Astrocyte (in vitro differentiated cells and primary cell): Measurements from ENCODE around the gene SF3A2. TPM values are rescaled to one million over a fixed set of nuclear protein-coding genes. Genes with fewer than 3 reads are reported as not detected.

ENCODE experiments used
- DNase-seq: peaks from one replicate; pipeline ENCODE4 v3.0.0-alpha.2; 2010; ENCODE audit warnings: low read depth
- FAIRE-seq: peaks from 2 replicates; lab custom pipeline; 2011; peaks lifted over from hg19 to GRCh38; lab: Jason Lieb, UNC
- H2AFZ ChIP-seq: 2 replicates; pipeline ENCODE4 v1.6.0; 2012; ENCODE audit warnings: low read depth, low read length, inconsistent platforms
- H3K27ac ChIP-seq: 2 replicates; pipeline ENCODE4 v1.5.1; 2011; ENCODE audit warnings: low read depth, low read length, inconsistent platforms
- H3K27me3 ChIP-seq: 2 replicates; pipeline ENCODE4 v1.6.0; 2011; ENCODE audit warnings: low read length, inconsistent platforms; ENCODE audit not compliant: insufficient read depth
- H3K36me3 ChIP-seq: 2 replicates; pipeline ENCODE4 v1.5.1; 2011; ENCODE audit warnings: low read length, inconsistent platforms; ENCODE audit not compliant: insufficient read depth
- H3K4me1 ChIP-seq: 2 replicates; pipeline ENCODE4 v1.5.1; 2011; ENCODE audit warnings: low read length, inconsistent platforms; ENCODE audit not compliant: insufficient read depth
- H3K4me2 ChIP-seq: 2 replicates; pipeline ENCODE4 v1.6.0; 2012; ENCODE audit warnings: low read length, inconsistent platforms
- H3K4me3 ChIP-seq: 2 replicates; pipeline ENCODE4 v1.5.1; 2011; ENCODE audit warnings: low read depth, mild to moderate bottlenecking, low read length, inconsistent platforms; ENCODE audit not compliant: insufficient read depth
- H3K79me2 ChIP-seq: 2 replicates; pipeline ENCODE4 v1.6.0; 2012; ENCODE audit warnings: mild to moderate bottlenecking, low read length, inconsistent platforms; ENCODE audit not compliant: insufficient read depth
- H3K9ac ChIP-seq: 2 replicates; pipeline ENCODE4 v1.6.0; 2012; ENCODE audit warnings: mild to moderate bottlenecking, low read length, inconsistent platforms
- H3K9me3 ChIP-seq: 2 replicates; pipeline ENCODE4 v1.5.1; 2012; ENCODE audit warnings: low read depth, mild to moderate bottlenecking, low read length, inconsistent platforms; ENCODE audit not compliant: insufficient read depth
- H4K20me1 ChIP-seq: 2 replicates; pipeline ENCODE4 v1.6.0; 2012; ENCODE audit warnings: low read length, inconsistent platforms; ENCODE audit not compliant: insufficient read depth
- H3K27ac Mint-ChIP-seq: one replicate; pipeline ENCODE4 v1.8.0; 2021; ENCODE audit warnings: mild to moderate bottlenecking, mixed read lengths; ENCODE audit not compliant: unreplicated experiment
- H3K27me3 Mint-ChIP-seq: one replicate; pipeline ENCODE4 v1.8.0; 2021; ENCODE audit warnings: low read depth, mixed read lengths; ENCODE audit not compliant: unreplicated experiment
- H3K36me3 Mint-ChIP-seq: one replicate; pipeline ENCODE4 v1.8.0; 2021; ENCODE audit warnings: low read depth, mixed read lengths; ENCODE audit not compliant: unreplicated experiment
- H3K4me1 Mint-ChIP-seq: one replicate; pipeline ENCODE4 v1.8.0; 2021; ENCODE audit warnings: low read depth, mixed read lengths; ENCODE audit not compliant: unreplicated experiment
- H3K4me3 Mint-ChIP-seq: one replicate; pipeline ENCODE4 v1.8.0; 2021; ENCODE audit warnings: mild to moderate bottlenecking, moderate library complexity, mixed read lengths; ENCODE audit not compliant: unreplicated experiment
- H3K9me3 Mint-ChIP-seq: one replicate; pipeline ENCODE4 v1.8.0; 2021; ENCODE audit warnings: mild to moderate bottlenecking, mixed read lengths; ENCODE audit not compliant: unreplicated experiment
- EZH2 ChIP-seq: IDR thresholded peaks from 2 replicates; pipeline ENCODE4 v1.6.1; 2012; ENCODE audit warnings: mild to moderate bottlenecking, low read length, inconsistent platforms; ENCODE audit not compliant: insufficient read depth
- total RNA-seq: library from RNA; stranded (reverse); gene quantifications from 2 replicates; pipeline ENCODE4 v1.2.1, GENCODE V29; 2021
- TF ChIP-seq, protein P1 (sequence below): IDR thresholded peaks from 2 replicates; pipeline ENCODE4 v1.5.1; 2011; ENCODE audit warnings: low read depth, mild to moderate bottlenecking, inconsistent platforms, low read length, moderate library complexity; ENCODE audit not compliant: insufficient read depth

The SF3A2 gene
- total RNA-seq, 1 donor from 2014 or later, result 83.2 TPM

DNA sequence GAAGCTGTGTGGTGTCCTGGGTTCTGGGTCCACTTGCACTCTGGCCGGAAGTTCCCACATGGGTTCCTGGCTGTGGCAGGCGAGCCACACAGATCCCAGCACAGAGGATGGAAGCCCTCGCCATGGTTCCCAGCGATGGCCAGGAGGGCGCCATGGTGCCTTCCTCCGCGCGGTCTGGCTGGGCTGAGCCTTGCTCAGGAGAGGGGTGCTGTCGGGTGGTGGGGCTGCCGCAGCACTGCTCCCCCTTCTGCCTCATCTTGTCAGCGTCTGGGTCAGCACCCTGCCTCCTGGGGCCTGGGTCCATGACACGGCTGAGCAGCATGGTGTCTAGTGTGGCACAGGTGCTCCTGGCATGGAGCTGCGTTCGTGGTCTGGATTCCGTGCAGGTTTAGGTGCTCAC, 39.4 kb upstream of the SF3A2 start:
- no peak overlapping the region for H3K4me2 ChIP-seq
- FAIRE-seq (no peak), DNase-seq (no peak)
- Mint-ChIP-seq H3K36me3 (peaks cover 17% of the 10 kb centered on the region), H3K4me1 (no peaks in the 10 kb centered on the region), H3K4me3 (no peak overlapping the region), H3K27ac (no peak overlapping the region), H3K9me3 (no peaks in the 10 kb centered on the region), H3K27me3 (no peaks in the 10 kb centered on the region)
- H3K27ac ChIP-seq, result no peak overlapping the region
- H2AFZ ChIP-seq, result no peak overlapping the region
- no peak for TF ChIP-seq EZH2
- TF ChIP-seq, protein P1, sequence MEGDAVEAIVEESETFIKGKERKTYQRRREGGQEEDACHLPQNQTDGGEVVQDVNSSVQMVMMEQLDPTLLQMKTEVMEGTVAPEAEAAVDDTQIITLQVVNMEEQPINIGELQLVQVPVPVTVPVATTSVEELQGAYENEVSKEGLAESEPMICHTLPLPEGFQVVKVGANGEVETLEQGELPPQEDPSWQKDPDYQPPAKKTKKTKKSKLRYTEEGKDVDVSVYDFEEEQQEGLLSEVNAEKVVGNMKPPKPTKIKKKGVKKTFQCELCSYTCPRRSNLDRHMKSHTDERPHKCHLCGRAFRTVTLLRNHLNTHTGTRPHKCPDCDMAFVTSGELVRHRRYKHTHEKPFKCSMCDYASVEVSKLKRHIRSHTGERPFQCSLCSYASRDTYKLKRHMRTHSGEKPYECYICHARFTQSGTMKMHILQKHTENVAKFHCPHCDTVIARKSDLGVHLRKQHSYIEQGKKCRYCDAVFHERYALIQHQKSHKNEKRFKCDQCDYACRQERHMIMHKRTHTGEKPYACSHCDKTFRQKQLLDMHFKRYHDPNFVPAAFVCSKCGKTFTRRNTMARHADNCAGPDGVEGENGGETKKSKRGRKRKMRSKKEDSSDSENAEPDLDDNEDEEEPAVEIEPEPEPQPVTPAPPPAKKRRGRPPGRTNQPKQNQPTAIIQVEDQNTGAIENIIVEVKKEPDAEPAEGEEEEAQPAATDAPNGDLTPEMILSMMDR, result no peak
- peaks cover 70% of the 10 kb centered on the region for H4K20me1 ChIP-seq
- no peaks in the 10 kb centered on the region for H3K9me3 ChIP-seq
- no peak overlapping the region for H3K9ac ChIP-seq
- peaks cover 85% of the 10 kb centered on the region for H3K79me2 ChIP-seq
- peaks cover 3% of the 10 kb centered on the region for H3K36me3 ChIP-seq
- H3K4me1 ChIP-seq, result peaks cover 9% of the 10 kb centered on the region
- no peak overlapping the region for H3K4me3 ChIP-seq
- no peaks in the 10 kb centered on the region for H3K27me3 ChIP-seq

DNA sequence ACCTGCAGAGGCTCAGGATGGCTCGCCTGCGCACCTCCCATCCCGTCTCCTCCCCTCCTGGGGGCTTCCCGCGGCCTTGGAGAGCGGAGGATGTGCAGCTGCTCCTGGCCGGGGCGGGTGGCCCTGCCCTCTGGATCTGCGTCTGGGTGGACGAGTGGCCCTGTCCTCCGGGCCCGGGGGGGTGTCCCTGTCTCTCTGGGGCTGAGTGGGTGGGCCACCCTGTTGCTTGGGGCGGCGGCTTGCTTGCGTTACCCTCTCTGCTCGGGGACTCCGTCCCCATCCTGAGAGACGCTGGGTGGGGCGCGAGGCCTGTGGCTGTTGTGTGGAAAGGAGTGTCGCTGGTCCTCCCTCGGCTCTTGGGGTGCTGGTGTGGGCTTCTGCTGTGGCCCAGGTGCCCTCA, 38.3 kb upstream of the SF3A2 start:
- FAIRE-seq (no peak), DNase-seq (no peak)
- no peak overlapping the region for H3K9ac ChIP-seq
- TF ChIP-seq, protein P1, result no peak
- peaks cover 9% of the 10 kb centered on the region for H3K4me1 ChIP-seq
- H4K20me1 ChIP-seq, result peaks cover 74% of the 10 kb centered on the region
- no peaks in the 10 kb centered on the region for H3K27me3 ChIP-seq
- no peaks in the 10 kb centered on the region for H3K9me3 ChIP-seq
- peaks cover 4% of the 10 kb centered on the region for H3K36me3 ChIP-seq
- Mint-ChIP-seq H3K4me1 (no peaks in the 10 kb centered on the region), H3K27me3 (no peaks in the 10 kb centered on the region), H3K4me3 (no peak overlapping the region), H3K9me3 (no peaks in the 10 kb centered on the region), H3K36me3 (peaks cover 15% of the 10 kb centered on the region), H3K27ac (peak overlapping the region; percentile 34)
- H2AFZ ChIP-seq, result no peak overlapping the region
- H3K79me2 ChIP-seq, result peaks cover 81% of the 10 kb centered on the region
- no peak overlapping the region for H3K27ac ChIP-seq
- no peak overlapping the region for H3K4me3 ChIP-seq
- no peak overlapping the region for H3K4me2 ChIP-seq

DNA sequence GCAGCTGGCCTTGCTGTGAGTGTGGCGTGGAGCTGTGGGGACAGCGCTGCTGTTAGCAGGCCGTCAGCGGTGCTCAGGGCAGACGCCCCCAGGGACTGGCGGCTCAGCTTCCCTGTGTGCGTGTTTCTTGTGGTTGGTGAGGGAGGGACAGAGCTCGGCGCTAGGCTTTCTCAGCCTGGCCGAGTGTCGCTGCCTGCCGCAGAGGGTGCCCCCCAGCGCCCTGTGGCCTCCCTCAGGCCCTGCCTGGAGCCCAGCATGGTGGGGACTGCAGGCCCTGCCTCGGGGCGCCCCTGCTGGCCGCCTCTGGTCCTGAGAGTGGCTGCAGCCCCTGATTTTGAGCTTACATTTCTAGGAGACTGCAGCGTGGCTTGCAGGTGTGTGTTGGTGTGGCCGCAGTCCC, 37.4 kb upstream of the SF3A2 start:
- Mint-ChIP-seq H3K36me3 (peaks cover 14% of the 10 kb centered on the region), H3K9me3 (no peaks in the 10 kb centered on the region), H3K4me1 (no peaks in the 10 kb centered on the region), H3K4me3 (peak overlapping the region; percentile 22), H3K27ac (no peak overlapping the region), H3K27me3 (no peaks in the 10 kb centered on the region)
- Histone ChIP-seq H3K4me3 (no peak overlapping the region), H3K4me1 (peaks cover 9% of the 10 kb centered on the region), H3K4me2 (no peak overlapping the region), H4K20me1 (peaks cover 83% of the 10 kb centered on the region), H3K36me3 (peaks cover 3% of the 10 kb centered on the region), H2AFZ (no peak overlapping the region), H3K79me2 (peaks cover 86% of the 10 kb centered on the region), H3K27me3 (no peaks in the 10 kb centered on the region), H3K9me3 (no peaks in the 10 kb centered on the region), H3K27ac (no peak overlapping the region), H3K9ac (no peak overlapping the region)
- TF ChIP-seq EZH2, result no peak
- TF ChIP-seq, protein P1, result no peak
- DNase-seq, result no peak
- no peak for FAIRE-seq
